Activated CD4-positive, CD25-positive, alpha-beta regulatory T cell treated with anti-CD3 and anti-CD28 coated beads, Interleukin-2, amount 50 U/mL, for 16 hours (primary cell): Measurements from ENCODE around the gene MAPK1.
"Not testable (repeated sequence)": the region's sequence is repeated elsewhere in the genome, so short reads cannot be mapped to it uniquely, and the experiment has no call there.

Experiments used
- DNase-seq: peaks from one replicate; pipeline ENCODE4 v3.0.0-alpha.2; 2020; ENCODE audit warnings: low read depth, low spot score

The MAPK1 gene

DNA sequence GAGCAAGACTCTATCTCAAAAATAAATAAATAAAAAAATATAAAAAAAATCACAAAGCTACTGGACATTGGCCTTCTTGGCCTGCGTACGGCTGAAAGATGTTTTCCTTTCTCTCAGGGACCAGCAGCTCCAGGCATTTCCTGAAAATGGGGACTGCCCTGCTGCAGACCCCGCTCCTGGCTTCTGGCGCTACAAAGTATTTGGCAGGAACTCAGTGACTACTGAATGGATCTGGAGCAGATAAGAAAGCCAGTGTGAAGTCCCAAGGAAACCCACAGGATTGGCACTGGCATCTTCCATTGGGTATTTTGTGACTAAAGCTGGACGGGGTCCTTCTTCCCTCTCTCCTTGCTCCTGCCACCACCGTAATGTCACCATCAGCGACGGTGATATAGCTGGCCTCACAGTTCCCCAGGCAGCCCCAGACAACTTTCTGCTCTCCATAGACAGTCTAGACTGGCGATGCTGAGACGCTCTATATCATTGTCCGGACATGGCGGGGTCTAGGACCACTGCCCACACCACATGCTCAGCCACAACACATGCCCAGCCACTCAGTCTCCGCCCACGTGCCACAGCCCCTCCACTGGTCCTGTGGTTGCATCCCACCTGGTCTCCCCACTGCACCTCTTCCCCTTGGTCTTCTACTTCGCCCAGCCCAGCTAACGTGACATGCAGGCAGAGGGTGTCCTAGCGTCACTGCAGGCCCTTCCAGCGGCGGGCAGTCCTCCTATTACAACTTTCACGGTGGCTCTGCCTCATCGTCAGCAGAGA, 109.2 kb downstream of the MAPK1 start:
- DNase-seq = no peak

DNA sequence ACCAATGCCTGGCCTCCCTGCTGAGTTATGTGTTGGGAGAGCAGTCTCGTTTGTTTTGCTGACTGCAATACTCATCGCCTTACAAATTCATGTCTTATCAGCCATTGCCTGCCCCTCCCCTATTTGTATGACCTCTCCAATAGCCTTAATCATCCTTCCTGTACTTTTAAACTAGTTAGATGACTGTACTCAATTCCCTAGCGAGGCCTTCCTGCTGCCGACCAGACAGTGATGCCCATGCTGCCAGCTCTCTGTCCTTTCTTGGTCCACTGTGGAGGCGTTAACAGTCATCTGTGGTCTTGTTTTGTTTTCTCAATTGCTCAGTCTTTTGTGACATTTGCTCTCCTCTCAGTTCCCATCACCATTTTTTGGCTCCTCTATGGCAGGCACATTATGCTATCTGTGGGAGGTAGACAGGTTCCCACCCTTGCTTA, 111.6 kb downstream of the MAPK1 start:
- no peak for DNase-seq

DNA sequence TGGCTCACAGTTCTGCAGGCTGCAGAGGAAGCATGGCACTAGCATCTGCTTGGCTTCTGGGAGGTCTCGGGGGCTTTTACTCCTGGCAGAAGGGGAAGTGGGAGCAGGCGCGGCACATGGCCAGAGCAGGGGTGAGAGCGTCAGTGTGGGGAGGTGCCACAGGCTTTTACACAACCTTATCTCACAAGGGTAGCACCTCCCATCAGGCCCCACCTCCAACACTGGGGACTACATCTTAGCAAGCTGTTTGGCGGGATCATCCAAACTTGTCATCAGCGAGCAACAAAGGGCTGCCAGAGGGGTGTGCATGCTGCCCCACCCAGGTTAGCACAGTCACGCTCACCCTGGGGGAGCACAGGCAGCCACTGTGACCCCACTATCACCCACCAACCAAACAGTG, 112.9 kb downstream of the MAPK1 start:
- no peak for DNase-seq

DNA sequence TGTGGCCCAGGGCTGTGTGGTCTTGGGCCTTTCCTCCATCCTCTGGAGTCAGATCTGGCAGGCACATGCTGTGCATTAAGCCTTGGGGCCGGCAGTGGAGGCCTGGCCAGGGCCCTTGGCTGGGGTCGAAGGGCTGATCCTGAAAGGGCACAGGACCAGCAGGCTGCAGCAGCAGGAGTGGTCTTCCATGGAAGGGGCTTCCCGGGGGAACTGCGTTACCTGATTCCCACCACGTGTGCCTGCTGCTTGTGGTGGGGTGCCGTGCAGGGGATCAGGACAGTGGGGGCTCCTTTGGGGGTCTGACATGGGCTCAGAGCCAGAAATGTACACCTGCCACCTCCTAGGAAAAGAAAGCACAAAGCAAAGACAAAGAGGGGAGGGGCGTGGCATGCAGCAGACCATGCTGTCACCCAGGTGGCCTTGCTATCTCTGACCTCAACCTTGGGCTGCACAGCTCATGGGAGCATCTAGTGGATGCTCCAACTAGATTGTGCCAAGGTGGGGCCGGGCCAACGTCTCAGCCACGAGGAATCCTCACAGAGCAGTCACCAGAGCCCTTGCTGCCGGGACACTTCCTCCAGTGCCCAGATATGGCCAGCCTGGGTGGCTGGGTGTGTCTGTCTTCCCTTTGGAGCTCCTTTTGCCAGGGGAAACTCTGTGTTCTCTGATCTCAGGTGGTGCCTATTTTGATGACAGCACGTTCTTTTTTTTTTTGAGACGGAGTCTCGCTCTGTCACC, 113.9 kb downstream of the MAPK1 start:
- no peak for DNase-seq

DNA sequence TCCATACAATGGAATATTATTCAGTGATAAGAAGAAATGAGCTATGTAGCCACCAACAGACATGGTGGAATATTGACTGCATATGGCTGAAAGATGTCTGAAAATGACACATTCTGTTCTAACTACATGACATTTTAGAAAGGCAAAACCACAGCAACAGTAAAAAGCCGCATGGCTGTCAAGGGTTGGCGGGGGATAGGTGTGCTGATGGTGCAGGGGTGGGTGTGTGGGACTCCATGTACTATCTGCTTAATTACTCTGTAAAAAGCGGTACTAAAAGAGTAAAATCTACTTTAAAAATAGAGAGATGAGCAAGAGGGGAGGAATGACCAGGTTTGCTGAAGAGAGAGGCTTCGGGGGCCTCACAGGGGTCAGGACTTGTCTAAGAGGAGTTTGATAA, 115.2 kb downstream of the MAPK1 start:
- no peak for DNase-seq

DNA sequence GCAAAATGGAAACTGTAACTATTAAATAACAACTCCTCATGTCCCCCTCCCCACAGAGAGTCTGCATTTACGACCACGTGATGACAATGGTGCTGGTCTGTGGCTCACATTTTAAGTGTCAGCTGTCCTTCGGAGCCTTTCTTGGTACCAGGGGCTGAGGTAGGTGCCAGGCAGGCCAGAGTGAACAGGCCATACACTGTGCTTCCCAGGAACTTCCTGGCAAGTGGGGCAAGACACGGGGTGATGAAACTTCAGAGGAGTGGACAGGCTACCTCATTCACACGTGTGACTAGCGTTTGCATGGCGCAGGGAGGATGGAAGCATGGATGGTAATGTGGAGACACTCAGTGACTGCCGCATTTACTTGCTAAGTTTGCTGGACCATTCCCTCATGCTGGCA, 121.5 kb downstream of the MAPK1 start:
- DNase-seq = no peak

DNA sequence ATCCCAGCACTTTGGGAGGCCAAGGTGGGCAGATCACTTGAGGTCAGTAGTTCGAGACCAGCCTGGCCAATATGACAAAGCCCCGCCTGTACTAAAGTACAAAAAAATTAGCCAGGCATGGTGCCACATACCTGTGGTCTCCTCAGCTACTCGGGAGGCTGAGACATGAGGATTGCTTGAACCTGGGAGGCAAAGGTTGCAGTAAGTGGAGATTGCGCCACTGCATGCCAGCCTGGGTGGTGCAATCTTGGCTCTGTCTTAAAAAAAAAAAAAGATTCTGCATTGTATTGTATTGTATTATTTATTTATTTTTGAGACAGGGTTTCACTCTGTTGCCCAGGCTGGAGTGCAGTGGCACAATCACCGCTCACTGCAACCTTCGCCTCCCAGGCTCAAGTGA, 122.5 kb downstream of the MAPK1 start:
- DNase-seq = not testable (repeated sequence)

DNA sequence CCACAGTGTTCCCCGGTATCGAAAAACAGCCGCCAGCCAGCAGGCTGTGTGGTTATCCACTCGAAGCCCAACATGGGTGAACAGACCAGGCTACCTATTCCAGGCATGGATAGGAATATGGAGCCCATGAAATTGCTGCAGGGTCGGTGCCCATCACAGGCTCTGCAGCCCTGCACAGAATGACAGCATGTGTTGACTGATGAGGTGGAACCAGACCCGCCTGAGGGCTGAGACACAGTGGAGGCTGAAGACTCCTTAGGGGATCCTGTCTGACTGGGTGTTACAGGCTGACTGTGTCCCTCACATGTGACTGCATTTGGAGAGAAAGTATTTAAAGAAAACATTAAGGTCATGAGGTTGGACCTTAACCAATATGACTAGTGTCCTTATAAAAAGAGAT, 125.7 kb downstream of the MAPK1 start:
- DNase-seq = no peak

DNA sequence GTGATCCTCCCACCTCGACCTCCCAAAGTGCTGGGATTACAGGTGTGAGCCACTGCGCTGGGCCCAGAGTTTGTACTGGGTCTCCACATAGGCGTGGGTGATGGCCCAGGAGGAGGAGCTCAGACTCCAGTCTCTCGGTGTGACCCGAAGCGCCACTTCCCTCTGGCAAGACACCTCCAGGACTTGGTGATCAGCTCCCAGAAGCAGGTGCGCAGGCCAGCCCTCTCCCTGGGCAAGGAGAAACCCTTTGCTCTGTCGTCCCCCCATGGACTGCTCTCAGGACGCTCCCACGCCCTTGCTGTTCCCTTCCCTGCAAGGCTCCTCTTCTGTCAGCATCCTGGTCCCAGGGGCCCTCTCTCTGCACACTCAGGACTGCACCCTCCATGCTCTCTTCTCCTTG, 126.4 kb downstream of the MAPK1 start:
- no peak for DNase-seq

DNA sequence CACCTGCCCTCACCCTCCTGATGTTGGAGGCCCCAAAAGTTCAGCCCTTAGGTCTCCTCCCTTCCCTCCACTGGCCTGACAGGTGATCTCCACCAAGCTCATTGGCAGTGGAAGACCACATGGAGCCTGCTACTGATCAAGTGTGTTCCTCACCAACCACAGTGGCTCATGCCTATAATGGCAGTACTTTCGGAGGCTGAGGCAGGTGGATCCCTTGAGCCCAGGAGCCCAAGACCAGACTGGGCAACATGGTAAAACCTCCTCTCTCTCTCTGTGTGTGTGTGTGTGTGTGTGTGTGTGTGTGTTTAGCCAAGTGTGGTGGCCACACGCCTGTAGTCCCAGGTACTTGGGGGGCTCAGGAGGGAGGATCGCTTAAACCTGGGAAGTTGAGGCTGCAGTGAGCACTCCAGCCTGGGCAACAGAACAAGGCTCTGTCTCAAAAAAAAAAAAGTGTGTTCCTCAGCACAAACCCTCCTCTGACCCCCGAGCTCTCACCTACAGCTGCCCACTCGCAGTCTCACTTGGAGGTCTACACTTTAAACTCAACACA, 127.5 kb downstream of the MAPK1 start:
- no peak for DNase-seq

DNA sequence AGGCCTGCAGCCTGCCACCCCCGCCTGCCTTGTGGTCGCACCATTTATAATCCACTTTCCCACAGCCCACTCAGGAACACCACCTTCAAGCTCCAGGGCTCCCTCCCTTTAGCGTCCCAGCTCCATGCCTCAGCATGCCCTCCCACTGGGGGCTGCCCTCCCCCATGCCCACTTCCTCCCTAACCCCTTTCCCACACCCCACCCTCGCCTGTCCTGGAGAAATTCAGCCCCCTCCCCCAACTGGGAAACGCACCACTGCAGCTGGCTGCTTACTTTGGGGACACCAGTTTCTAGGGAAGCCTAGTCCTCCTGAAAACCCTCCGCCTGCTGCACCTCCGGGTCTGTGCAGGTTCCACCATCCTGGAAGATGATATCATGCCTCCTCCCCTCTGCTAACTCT, 128.5 kb downstream of the MAPK1 start:
- DNase-seq = no peak

DNA sequence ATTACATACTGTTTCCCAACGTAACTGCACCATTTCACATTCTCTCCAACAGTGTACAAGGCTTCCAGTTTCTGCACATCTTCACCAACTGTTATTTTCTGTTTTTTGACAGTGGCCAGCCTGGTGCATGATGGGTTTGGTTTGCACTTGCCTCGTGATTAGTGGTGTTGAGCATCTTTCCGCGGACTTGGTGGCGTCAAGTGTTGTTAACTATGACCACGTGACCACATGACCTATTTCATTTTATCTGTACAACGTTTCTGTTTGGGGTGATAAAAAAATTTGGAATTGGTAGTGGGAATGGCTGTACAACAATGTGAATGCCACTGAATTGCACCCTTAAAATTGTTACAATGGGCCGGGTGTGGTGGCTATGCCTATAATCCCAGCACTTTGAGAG, 129.4 kb downstream of the MAPK1 start:
- no peak for DNase-seq

DNA sequence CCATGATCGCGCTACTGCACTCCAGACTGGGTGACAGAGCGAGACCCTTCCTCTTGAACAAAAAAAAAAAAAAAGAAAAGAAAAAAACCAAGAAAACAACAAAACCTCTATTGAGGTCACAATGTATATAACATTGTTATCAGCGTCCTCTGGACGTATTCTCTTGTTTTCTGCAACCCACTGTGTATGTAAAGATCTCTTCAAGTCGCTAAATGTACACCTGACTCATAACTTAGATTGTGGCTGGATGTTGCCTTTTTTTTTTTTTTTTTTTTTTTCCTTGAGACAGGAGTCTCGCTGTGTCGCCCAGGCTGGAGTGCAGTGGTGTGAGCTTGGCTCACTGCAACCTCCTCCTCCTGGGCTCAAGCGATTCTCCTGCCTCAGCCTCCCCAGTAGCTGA, 130.5 kb downstream of the MAPK1 start:
- no peak for DNase-seq

DNA sequence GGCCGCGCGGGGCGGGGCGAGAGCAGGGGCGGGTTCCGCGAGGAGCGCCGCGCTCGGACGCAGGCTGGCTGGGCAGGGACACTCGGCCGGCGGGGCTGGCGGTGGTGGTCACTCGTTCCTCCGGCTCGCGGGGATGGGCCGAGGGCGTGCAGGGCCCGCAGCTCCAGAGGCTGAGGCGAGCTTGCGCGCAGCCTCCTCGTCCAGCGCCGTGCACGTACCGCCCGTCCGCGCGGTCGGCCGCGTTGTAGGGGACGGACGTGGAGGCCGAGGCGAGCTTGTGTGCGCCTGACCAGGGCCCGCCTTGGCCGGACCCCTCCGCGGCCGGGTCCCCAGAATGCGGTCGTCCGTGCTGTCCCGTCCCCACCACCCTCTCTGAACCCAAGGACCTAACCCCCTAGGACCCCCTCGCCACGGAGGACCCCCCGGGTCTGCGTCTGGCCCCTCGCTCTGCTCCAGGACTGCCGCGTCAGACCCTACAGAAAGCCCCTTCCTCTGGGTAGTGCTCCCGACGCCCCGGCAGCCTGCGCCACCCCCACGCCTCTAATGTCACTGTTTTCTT, 131.3 kb downstream of the MAPK1 start:
- no peak for DNase-seq

DNA sequence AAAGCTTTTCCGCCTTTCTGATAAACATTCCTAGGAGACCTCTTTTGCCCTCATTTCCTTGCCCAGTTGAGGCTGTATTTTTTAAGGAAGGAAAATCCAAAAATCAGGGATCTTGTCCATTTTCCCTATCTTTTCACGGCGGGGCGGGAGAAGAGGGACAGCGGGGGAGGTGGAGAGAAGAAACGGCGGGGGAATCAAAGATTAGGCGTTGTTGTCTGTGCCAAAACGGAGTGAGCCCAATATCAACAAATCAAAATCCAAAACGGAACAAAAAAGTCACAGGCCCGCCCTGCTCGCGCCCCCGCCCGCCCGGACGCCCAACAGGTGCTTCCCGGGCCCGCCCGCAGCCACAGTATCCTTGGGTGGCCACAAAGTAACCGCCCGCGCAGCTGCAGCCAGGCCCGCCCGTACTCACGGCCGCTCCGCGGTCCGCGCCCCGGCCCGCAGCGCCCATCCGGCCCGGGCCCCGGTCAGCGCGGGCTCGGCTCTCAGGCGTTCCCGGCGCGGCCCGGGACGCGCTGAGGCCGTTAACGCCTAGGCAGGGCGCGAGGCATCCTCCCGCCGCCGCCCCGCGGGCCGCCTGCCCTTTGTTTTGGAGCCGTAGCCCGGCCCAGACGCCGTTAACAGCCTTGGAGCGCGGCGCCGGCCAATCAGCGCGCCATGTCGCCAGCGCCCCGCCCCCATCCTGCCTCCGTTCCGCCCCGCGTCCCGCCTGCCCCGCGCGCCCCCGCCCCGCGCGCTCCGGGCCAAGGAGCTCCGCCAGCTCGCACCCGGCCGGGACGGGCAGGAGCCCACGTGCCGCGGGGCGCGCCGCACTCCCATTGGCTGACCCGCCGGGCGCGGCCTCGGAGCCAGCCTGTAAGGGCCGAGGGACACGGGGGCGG, 132.0 kb downstream of the MAPK1 start, which contains the start of gene YPEL1:
Gene YPEL1 (minus strand): TSS at position 595 of the 884 bp plus-strand sequence. CDS start 25,050 bp downstream, outside the sequence.
- DNase-seq = peak; percentile 88

DNA sequence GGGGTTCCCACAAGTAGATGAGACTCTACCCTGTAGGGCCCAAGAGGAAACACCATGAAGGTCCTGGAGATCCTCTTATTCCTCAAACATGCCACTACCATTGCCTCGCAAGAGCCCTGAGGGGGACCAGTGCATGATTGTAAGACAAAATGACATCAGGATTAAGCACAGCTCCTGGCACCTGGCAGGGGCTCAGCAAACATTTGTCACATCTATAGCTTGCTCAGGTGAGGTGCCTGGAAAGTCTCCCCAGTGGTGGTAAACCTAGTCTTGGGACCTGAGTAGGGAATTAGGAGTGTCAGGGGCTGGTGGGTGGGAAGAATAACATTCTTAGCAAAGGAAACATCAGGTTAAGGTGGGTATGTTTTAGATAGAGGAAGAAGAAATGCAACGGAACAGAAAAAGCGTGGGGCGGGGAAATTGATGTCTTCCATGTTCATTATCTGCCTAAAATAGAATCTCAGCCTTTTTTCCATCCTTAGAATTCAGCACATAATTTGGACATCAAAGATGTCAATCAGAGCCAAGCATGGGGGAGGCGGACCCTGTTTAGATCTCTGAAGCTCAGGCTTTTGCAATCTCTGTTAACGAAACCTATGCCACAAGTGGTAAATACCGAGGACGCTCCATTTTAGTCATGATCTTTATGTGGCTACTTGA, 132.8 kb downstream of the MAPK1 start:
- no peak for DNase-seq

DNA sequence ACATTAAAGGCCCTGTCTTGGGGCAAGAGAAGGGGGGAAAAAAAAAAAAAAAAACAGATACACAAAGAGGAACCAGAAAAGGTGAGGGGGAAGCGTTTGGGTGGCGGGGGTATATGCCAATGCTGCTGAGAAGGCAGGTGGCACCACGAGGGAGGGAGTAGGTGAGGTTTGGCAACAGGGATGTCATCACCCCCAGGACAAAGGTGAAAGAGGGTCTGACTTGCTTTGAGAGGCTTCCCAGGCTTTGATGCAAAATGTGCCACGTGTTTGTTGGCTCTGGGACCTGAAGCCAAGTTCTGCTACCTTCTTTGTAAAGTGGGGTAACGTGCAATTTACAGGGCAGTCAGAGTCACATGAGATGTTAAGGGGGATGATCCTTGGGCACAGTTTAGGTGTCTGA, 135.9 kb downstream of the MAPK1 start:
- DNase-seq = no peak

DNA sequence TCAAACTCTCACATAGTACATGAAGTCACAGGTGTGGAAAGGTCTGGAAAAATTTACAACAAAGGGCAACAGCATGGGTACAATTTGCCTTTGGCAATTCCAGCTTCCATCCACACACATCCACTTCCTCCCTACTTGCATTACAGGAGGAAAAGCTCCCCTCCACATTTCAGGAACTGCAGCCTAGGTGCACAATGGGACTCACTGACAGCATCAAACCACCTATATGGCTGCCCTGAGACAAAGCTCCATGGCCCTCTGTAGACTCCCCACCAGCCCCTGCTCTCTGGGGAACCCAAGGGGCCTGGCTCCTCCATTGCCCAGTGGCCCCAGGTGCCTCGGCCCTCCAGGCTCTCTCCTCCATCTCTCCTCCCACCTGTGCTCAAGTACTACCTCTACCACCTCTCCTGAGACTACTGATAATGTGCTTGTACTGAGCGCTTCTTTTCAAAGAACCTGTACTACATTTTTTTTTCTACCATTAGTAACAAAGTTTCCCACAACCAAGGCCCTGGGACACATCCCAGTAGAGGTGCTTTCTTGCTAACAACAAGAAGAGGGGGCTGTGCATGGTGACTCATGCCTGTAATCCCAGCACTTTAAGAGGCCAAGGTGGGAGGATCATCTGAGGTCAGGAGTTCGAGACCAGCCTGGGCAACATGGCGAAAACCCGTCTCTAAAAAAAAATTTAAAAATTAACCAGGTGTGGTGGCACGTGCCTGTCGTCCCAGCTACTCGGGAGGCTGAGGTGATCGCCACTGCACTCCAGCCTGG, 136.7 kb downstream of the MAPK1 start:
- no peak for DNase-seq

DNA sequence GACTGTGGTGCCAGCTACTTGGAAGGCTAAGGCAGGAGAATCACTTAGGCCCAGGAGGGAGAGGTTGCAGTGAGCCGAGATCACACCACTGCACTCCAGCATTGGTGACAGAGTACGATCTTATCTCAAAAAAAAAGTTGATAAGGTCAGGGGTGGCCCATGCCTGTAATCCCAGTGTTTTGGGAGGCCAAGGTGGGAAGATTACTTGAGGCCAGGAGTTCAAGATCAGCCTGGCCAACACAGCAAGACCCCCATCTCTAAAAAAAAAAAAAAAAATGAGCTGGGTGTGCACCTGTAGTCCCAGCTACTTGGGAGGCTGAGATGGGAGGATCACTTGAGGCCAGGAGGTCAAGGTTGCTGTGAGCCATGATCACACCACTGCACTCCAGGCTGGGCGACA, 138.3 kb downstream of the MAPK1 start:
- DNase-seq = not testable (repeated sequence)

DNA sequence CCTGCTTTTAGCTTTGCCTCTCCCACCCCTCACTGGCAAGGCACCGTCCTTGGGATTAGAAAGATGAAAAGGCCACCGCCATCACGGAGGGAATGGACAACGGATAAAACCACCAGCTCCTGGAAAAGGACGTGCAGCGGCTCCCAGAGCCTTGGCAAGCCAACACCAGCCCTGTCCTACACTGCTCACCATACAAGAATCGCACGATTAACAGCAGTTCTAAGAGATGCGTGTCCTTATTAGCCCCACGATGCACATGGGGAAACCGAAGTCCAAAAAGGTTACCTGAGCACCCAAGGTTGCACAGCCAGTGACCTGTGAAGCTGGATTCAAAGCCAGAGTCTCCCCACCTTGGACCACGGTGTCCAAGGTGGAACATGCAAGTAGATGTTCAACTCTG, 139.2 kb downstream of the MAPK1 start:
- no peak for DNase-seq
